HG02588 (cell line): ENCODE measurements around the gene ATF6.

Experiments used
- ATAC-seq: cut with Tn5 transposase; IDR thresholded peaks from one replicate; pipeline ENCODE4 v1.9.1; 2021; ENCODE audit warnings: mild to moderate bottlenecking, moderate library complexity; ENCODE audit not compliant: unreplicated experiment

The ATF6 gene

GRCh38 chr1:161930064-161930463 lies 163.9 kb downstream of the ATF6 start:
- no peak for ATAC-seq

GRCh38 chr1:161932668-161933067 lies 166.5 kb downstream of the ATF6 start:
- ATAC-seq = no peak

- ATAC-seq = no peak
Measured at GRCh38 chr1:161933592-161934588, 167.8 kb downstream of the ATF6 start.

- no peak for ATAC-seq
Measured at GRCh38 chr1:161935264-161935663, 169.1 kb downstream of the ATF6 start.

GRCh38 chr1:161936786-161937185 lies 170.7 kb downstream of the ATF6 start:
- ATAC-seq = no peak

- no peak for ATAC-seq
Measured at GRCh38 chr1:161940866-161941591, 174.9 kb downstream of the ATF6 start.

- no peak for ATAC-seq
Measured at GRCh38 chr1:161941726-161942436, 175.8 kb downstream of the ATF6 start.

GRCh38 chr1:161943737-161944136 lies 177.6 kb downstream of the ATF6 start:
- ATAC-seq = no peak

- no peak for ATAC-seq
Measured at GRCh38 chr1:161944381-161944780, 178.3 kb downstream of the ATF6 start.

GRCh38 chr1:161945306-161946060 lies 179.4 kb downstream of the ATF6 start:
- no peak for ATAC-seq

- no peak for ATAC-seq
Measured at GRCh38 chr1:161946071-161946987, 180.2 kb downstream of the ATF6 start.

GRCh38 chr1:161948435-161948834 lies 182.3 kb downstream of the ATF6 start:
- no peak for ATAC-seq

- ATAC-seq = no peak
Measured at GRCh38 chr1:161949548-161949947, 183.4 kb downstream of the ATF6 start.

- no peak for ATAC-seq
Measured at GRCh38 chr1:161950377-161950776, 184.3 kb downstream of the ATF6 start.

- no peak for ATAC-seq
Measured at GRCh38 chr1:161951646-161952045, 185.5 kb downstream of the ATF6 start.

- ATAC-seq = no peak
Measured at GRCh38 chr1:161952607-161953172, 186.6 kb downstream of the ATF6 start.

GRCh38 chr1:161953256-161953920 lies 187.3 kb downstream of the ATF6 start:
- no peak for ATAC-seq

- no peak for ATAC-seq
Measured at GRCh38 chr1:161954050-161954449, 187.9 kb downstream of the ATF6 start.

- ATAC-seq = no peak
Measured at GRCh38 chr1:161954466-161954865, 188.3 kb downstream of the ATF6 start.
